ENCODE results near the gene NDUFV1. TPM values are rescaled to one million over a fixed set of nuclear protein-coding genes. Genes with fewer than 3 reads are reported as not detected.
"Not testable (repeated sequence)": the region's sequence is repeated elsewhere in the genome, so short reads cannot be mapped to it uniquely, and the experiment has no call there.

Gene NDUFV1
- total RNA-seq, 1 donor from 2014 or later = 191 TPM

DNA sequence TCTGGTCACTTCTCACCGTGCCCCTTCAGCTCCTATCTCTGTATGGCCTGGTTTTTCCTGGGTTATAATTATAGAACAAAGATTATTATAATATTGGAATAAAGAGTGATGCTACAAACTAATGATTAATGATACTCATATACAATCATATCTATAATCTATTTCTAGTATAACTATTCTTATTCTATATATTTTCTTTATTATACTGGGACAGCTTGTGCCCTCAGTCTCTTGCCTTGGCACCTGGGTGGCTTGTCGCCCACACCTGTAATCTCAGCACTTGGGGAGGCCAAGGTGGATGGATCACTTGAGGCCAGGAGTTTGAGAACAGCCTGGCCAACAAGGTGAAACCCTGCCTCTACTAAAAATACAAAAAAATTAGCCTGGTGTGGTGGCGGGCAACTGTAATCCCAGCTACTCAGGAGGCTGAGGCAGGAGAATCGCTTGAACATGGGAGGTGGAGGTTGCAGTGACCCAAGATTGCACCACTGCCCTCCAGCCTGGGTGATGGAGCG is 53.0 kb downstream of the NDUFV1 start:
- H3K27ac Mint-ChIP-seq (ENCODE audit: unreplicated experiment); DNase-seq (ENCODE audit: low read depth, low spot score); H3K9me3 Mint-ChIP-seq; H3K36me3 Mint-ChIP-seq (ENCODE audit: low read depth); H3K4me1 Mint-ChIP-seq; H3K27me3 Mint-ChIP-seq (ENCODE audit: low read depth); H3K4me3 Mint-ChIP-seq: not testable (repeated sequence)
- TF ChIP-seq, protein P1, sequence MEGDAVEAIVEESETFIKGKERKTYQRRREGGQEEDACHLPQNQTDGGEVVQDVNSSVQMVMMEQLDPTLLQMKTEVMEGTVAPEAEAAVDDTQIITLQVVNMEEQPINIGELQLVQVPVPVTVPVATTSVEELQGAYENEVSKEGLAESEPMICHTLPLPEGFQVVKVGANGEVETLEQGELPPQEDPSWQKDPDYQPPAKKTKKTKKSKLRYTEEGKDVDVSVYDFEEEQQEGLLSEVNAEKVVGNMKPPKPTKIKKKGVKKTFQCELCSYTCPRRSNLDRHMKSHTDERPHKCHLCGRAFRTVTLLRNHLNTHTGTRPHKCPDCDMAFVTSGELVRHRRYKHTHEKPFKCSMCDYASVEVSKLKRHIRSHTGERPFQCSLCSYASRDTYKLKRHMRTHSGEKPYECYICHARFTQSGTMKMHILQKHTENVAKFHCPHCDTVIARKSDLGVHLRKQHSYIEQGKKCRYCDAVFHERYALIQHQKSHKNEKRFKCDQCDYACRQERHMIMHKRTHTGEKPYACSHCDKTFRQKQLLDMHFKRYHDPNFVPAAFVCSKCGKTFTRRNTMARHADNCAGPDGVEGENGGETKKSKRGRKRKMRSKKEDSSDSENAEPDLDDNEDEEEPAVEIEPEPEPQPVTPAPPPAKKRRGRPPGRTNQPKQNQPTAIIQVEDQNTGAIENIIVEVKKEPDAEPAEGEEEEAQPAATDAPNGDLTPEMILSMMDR (conservative IDR thresholded peaks at IDR 0.05) = peak; percentile 38

DNA sequence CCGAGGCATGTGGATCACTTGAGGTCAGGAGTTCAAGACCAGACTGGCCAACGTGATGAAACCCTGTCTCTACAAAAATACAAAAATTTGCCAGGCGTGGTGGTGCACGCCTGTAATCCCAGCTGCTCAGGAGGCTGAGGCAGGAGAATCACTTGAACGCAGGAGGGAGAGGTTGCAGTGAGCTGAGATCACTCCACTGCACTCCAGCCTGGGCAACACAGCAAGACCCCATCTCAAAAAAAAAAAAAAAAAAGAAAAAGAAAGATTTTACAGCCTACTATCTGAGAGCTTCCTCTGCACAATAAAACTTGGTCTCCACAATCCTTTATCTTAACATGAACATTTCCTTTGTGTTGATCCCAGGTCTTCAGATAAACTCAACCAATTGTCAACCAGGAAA is 54.0 kb downstream of the NDUFV1 start:
- H3K4me1 Mint-ChIP-seq; H3K9me3 Mint-ChIP-seq; H3K27ac Mint-ChIP-seq (ENCODE audit: unreplicated experiment); H3K27me3 Mint-ChIP-seq (ENCODE audit: low read depth); H3K4me3 Mint-ChIP-seq; H3K36me3 Mint-ChIP-seq (ENCODE audit: low read depth); DNase-seq (ENCODE audit: low read depth, low spot score): not testable (repeated sequence)

Other genes starting within 250 kb of the NDUFV1 start
- 0.41 and 0.68 TPM in 2 replicates for gene CLCF1, start 233.3 kb upstream of the NDUFV1 start, total RNA-seq
- gene RAD9A, start 214.9 kb upstream of the NDUFV1 start, total RNA-seq = 46.1 and 49.4 TPM in 2 replicates
- gene PPP1CA, start 205.1 kb upstream of the NDUFV1 start, total RNA-seq = 222 and 223 TPM in 2 replicates
- gene TBC1D10C, start 202.9 kb upstream of the NDUFV1 start, total RNA-seq = 0.66 and 1.8 TPM in 2 replicates
- gene CARNS1, start 191.3 kb upstream of the NDUFV1 start, total RNA-seq = 0.07 and 0.12 TPM in 2 replicates
- gene RPS6KB2, start 178.4 kb upstream of the NDUFV1 start, total RNA-seq = 48.4 and 55.0 TPM in 2 replicates
- 0.84 and 1.6 TPM in 2 replicates for gene PTPRCAP, start 169.3 kb upstream of the NDUFV1 start, total RNA-seq
- gene CORO1B, start 163.5 kb upstream of the NDUFV1 start, total RNA-seq = 79.0 and 89.5 TPM in 2 replicates
- not detected in 2 replicates for gene GPR152, start 154.2 kb upstream of the NDUFV1 start, total RNA-seq
- not detected in 2 replicates for gene CABP4, start 151.6 kb upstream of the NDUFV1 start, total RNA-seq
- gene TMEM134, start 137.7 kb upstream of the NDUFV1 start, total RNA-seq = 37.3 and 40.8 TPM in 2 replicates
- gene AIP, start 123.9 kb upstream of the NDUFV1 start, total RNA-seq = 48.7 and 50.1 TPM in 2 replicates
- gene PITPNM1, start 101.6 kb upstream of the NDUFV1 start, total RNA-seq = 81.5 and 109 TPM in 2 replicates
- gene CDK2AP2, start 98.8 kb upstream of the NDUFV1 start, total RNA-seq = 32.0 and 32.8 TPM in 2 replicates
- gene CABP2, start 83.5 kb upstream of the NDUFV1 start, total RNA-seq = not detected in 2 replicates
- gene GSTP1, start 23.1 kb upstream of the NDUFV1 start, total RNA-seq = 776 and 780 TPM in 2 replicates
- 11.0 and 13.9 TPM in 2 replicates for gene NUDT8, start 23.0 kb downstream of the NDUFV1 start, total RNA-seq
- gene TBX10, start 32.8 kb downstream of the NDUFV1 start, total RNA-seq = not detected in 2 replicates
- not detected in 2 replicates for gene ACY3, start 43.8 kb downstream of the NDUFV1 start, total RNA-seq
- gene ALDH3B2, start 67.7 kb downstream of the NDUFV1 start, total RNA-seq = not detected in 2 replicates

Data from neural crest cell (in vitro differentiated cells).